Neural cell (in vitro differentiated cells): ENCODE measurements around the gene GAMT. TPM values are rescaled to one million over a fixed set of nuclear protein-coding genes. Genes with fewer than 3 reads are reported as not detected.

Source experiments
- H2AFZ ChIP-seq: fragments of 200-600, 300-800 bp; sonication (generic), shearing (Covaris generic); 2 replicates; pipeline ENCODE4 v1.6.0; 2014; ENCODE audit warnings: low read depth, mild to moderate bottlenecking, antibody characterized with exemption, low read length, moderate library complexity
- H3F3A ChIP-seq: fragments of 200-600 bp; shearing (Covaris generic); 2 replicates; pipeline ENCODE4 v1.6.1; 2016; ENCODE audit warnings: mild to moderate bottlenecking, moderate library complexity, mixed read lengths, antibody characterized with exemption, low read length; ENCODE audit not compliant: insufficient read depth, poor library complexity, severe bottlenecking
- H3K27ac ChIP-seq: fragments of 200-600, 300-800 bp; sonication (generic), shearing (Covaris generic); 2 replicates; pipeline ENCODE4 v1.5.1; 2014; ENCODE audit warnings: mild to moderate bottlenecking, low read length, moderate library complexity
- H3K27me3 ChIP-seq: fragments of 300-800, 200-600 bp; sonication (generic), shearing (Covaris generic); 2 replicates; pipeline ENCODE4 v1.6.0; 2014; ENCODE audit warnings: mild to moderate bottlenecking, low read depth, low read length, moderate library complexity; ENCODE audit not compliant: insufficient read depth
- H3K36me3 ChIP-seq: fragments of 300-800, 200-600 bp; sonication (generic), shearing (Covaris generic); 2 replicates; pipeline ENCODE4 v1.5.1; 2014; ENCODE audit warnings: mild to moderate bottlenecking, antibody characterized with exemption, low read length, moderate library complexity; ENCODE audit not compliant: insufficient read depth
- H3K4me2 ChIP-seq: fragments of 300-800, 200-600 bp; sonication (generic), shearing (Covaris generic); 2 replicates; pipeline ENCODE4 v1.6.0; 2014; ENCODE audit warnings: mild to moderate bottlenecking, low read length
- H3K4me3 ChIP-seq: fragments of 300-800, 200-600 bp; sonication (generic), shearing (Covaris generic); 2 replicates; pipeline ENCODE4 v1.5.1; 2014; ENCODE audit warnings: mild to moderate bottlenecking, low read length, moderate library complexity
- H3K79me2 ChIP-seq: fragments of 200-600 bp; shearing (Covaris generic); replicated peaks from 2 replicates; pipeline ENCODE4 v1.6.0; 2014; ENCODE audit warnings: mild to moderate bottlenecking, low read length, moderate library complexity; ENCODE audit not compliant: insufficient read depth
- H3K9ac ChIP-seq: fragments of 300-800, 200-600 bp; sonication (generic), shearing (Covaris generic); 2 replicates; pipeline ENCODE4 v1.6.1; 2016; ENCODE audit warnings: mild to moderate bottlenecking, low read length, mixed read lengths
- H3K9me2 ChIP-seq: fragments of 200-600 bp; shearing (Covaris generic); 2 replicates; pipeline ENCODE4 v1.6.1; 2016; ENCODE audit warnings: mild to moderate bottlenecking, low read length, mixed read lengths; ENCODE audit not compliant: insufficient read depth
- H3K9me3 ChIP-seq: fragments of 200-600, 300-800 bp; sonication (generic), shearing (Covaris generic); 2 replicates; pipeline ENCODE4 v1.6.1; 2016; ENCODE audit warnings: mild to moderate bottlenecking, mixed run types, low read length, moderate library complexity, mixed read lengths
- H4K20me1 ChIP-seq: fragments of 200-600 bp; shearing (Covaris generic); 2 replicates; pipeline ENCODE4 v1.6.1; 2016; ENCODE audit warnings: mild to moderate bottlenecking, mixed run types; ENCODE audit not compliant: insufficient read depth
- EP300 ChIP-seq: fragments of 450-650 bp; conservative IDR thresholded peaks from 2 replicates; pipeline ENCODE4 v1.6.1; 2014; ENCODE audit warnings: antibody characterized with exemption, mild to moderate bottlenecking, moderate library complexity; ENCODE audit not compliant: poor library complexity, severe bottlenecking
- POLR2AphosphoS5 ChIP-seq: IDR thresholded peaks from 2 replicates; pipeline ENCODE4 v1.6.1; 2012
- SMC3 ChIP-seq: fragments of 450-650 bp; conservative IDR thresholded peaks from 2 replicates; pipeline ENCODE4 v1.6.1; 2014; ENCODE audit warnings: antibody characterized with exemption, mild to moderate bottlenecking, moderate library complexity; ENCODE audit not compliant: poor library complexity
- polyA plus RNA-seq: library from polyadenylated mRNA; depleted of rRNA; stranded (reverse); fragments of >200 nt; gene quantifications from 2 replicates; pipeline ENCODE4 v1.2.3, GENCODE V29; 2014

Gene GAMT
- polyA plus RNA-seq, 1 donor from 2014 or later = 32.5 TPM

- H3K4me2 ChIP-seq = no peak overlapping the region
- no peak overlapping the region for H3K9ac ChIP-seq
- no peaks in the 10 kb centered on the region for H3K9me3 ChIP-seq
- TF ChIP-seq POLR2AphosphoS5 (no peak), SMC3 (no peak), EP300 (no peak)
- H2AFZ ChIP-seq = no peak overlapping the region
- H3K9me2 ChIP-seq = no peaks in the 10 kb centered on the region
- H3K27me3 ChIP-seq = no peaks in the 10 kb centered on the region
- H3K79me2 ChIP-seq = no peaks in the 10 kb centered on the region
- H3K27ac ChIP-seq = no peak overlapping the region
- no peaks in the 10 kb centered on the region for H4K20me1 ChIP-seq
- H3K36me3 ChIP-seq = no peaks in the 10 kb centered on the region
- no peak overlapping the region for H3K4me3 ChIP-seq
- H3F3A ChIP-seq = no peaks in the 10 kb centered on the region
Observed at GRCh38 chr19:1349211-1349610, 52.1 kb downstream of the GAMT start.

Other genes starting within 250 kb of the GAMT start
- gene SBNO2, start 227.3 kb downstream of the GAMT start, polyA plus RNA-seq = 4.8 and 5.2 TPM in 2 replicates
- 51.6 and 62.5 TPM in 2 replicates for gene STK11, start 195.8 kb downstream of the GAMT start, polyA plus RNA-seq
- gene CBARP, start 163.5 kb downstream of the GAMT start, polyA plus RNA-seq = 18.2 and 24.5 TPM in 2 replicates
- 22.8 and 47.8 TPM in 2 replicates for gene ATP5F1D, start 159.8 kb downstream of the GAMT start, polyA plus RNA-seq
- gene MIDN, start 153.0 kb downstream of the GAMT start, polyA plus RNA-seq = 24.8 and 28.3 TPM in 2 replicates
- gene CIRBP, start 132.2 kb downstream of the GAMT start, polyA plus RNA-seq = 1,663 and 1,665 TPM in 2 replicates
- 21.7 and 28.4 TPM in 2 replicates for gene FAM174C, start 126.0 kb downstream of the GAMT start, polyA plus RNA-seq
- 9.8 and 10.3 TPM in 2 replicates for gene EFNA2, start 115.7 kb downstream of the GAMT start, polyA plus RNA-seq
- 192 and 196 TPM in 2 replicates for gene NDUFS7, start 17.6 kb downstream of the GAMT start, polyA plus RNA-seq
- gene DAZAP1, start 6.0 kb upstream of the GAMT start, polyA plus RNA-seq = 60.5 and 95.2 TPM in 2 replicates
- 452 and 591 TPM in 2 replicates for gene RPS15, start 36.9 kb upstream of the GAMT start, polyA plus RNA-seq
- 50.5 and 79.7 TPM in 2 replicates for gene APC2, start 48.6 kb upstream of the GAMT start, polyA plus RNA-seq
- 80.2 and 108 TPM in 2 replicates for gene C19orf25, start 77.7 kb upstream of the GAMT start, polyA plus RNA-seq
- gene PCSK4, start 88.8 kb upstream of the GAMT start, polyA plus RNA-seq = 11.8 and 24.1 TPM in 2 replicates
- 10.7 and 17.0 TPM in 2 replicates for gene REEP6, start 89.6 kb upstream of the GAMT start, polyA plus RNA-seq
- gene ADAMTSL5, start 111.5 kb upstream of the GAMT start, polyA plus RNA-seq = not detected in 2 replicates
- gene PLK5, start 122.5 kb upstream of the GAMT start, polyA plus RNA-seq = 3.6 and 7.1 TPM in 2 replicates
- 18.4 and 20.8 TPM in 2 replicates for gene MEX3D, start 166.8 kb upstream of the GAMT start, polyA plus RNA-seq
- gene MBD3, start 191.3 kb upstream of the GAMT start, polyA plus RNA-seq = 80.1 and 102 TPM in 2 replicates
- 204 and 237 TPM in 2 replicates for gene UQCR11, start 203.9 kb upstream of the GAMT start, polyA plus RNA-seq